HepG2 (cell line): ENCODE data around the gene DGKG. TPM values are rescaled to one million over a fixed set of nuclear protein-coding genes. Genes with fewer than 3 reads are reported as not detected.

Experiments
- ATAC-seq: fragments of 200-7000 bp; cut with Tn5 transposase; 3 replicates; pipeline ENCODE4 v1.9.1; 2020; ENCODE audit warnings: mild to moderate bottlenecking, moderate library complexity
- BruUV-seq: library from RNA; stranded (reverse); fragments of 400-500 nt; replicated peaks from 2 replicates; lab custom pipeline; 2021; lab: Mats Ljungman, UMichigan
- CTCF ChIA-PET: fragments of 300-600 bp; formaldehyde crosslinking; extraction: SDS; loops from one replicate; lab custom pipeline; 2021; ENCODE audit warnings: low total read pairs, inconsistent platforms, low intra/inter-chr PET ratio; lab: Yijun Ruan, JAX
- POLR2A ChIA-PET: fragments of 350-600 bp; sonication (Branson Sonifier 250); formaldehyde crosslinking; loops from one replicate; lab custom pipeline; 2020; ENCODE audit warnings: antibody characterized with exemption, inconsistent platforms; lab: Yijun Ruan, JAX
- DNase-seq: peaks from one replicate; pipeline ENCODE4 v3.0.0-alpha.2; 2015; ENCODE audit warnings: low spot score
- FAIRE-seq: peaks from 3 replicates; lab custom pipeline; 2011; peaks lifted over from hg19 to GRCh38; lab: Jason Lieb, UNC
- H2AFZ ChIP-seq: one replicate; pipeline ENCODE4 v1.6.1; 2011; ENCODE audit warnings: low read length, inconsistent platforms
- H3K27ac ChIP-seq: fragments of 300-600 bp; 3 replicates; pipeline ENCODE4 v1.8.0; 2011; ENCODE audit warnings: mixed run types, mild to moderate bottlenecking, mixed read lengths, low read length, inconsistent platforms; ENCODE audit not compliant: insufficient read depth; ENCODE audit errors: extremely low read length
- H3K27me3 ChIP-seq, 2 experiments: fragments of 200-600 bp in 1 of 2; 2 replicates in 1 of 2; 3 replicates in 1 of 2; pipeline versions ENCODE4 v1.6.0 to v1.8.0; 2011; ENCODE audit warnings: low read length in 2 of 2, mild to moderate bottlenecking in 2 of 2, moderate library complexity in 2 of 2, inconsistent platforms in 1 of 2; ENCODE audit not compliant: insufficient read depth in 2 of 2, control insufficient read depth in 1 of 2
- H3K36me3 ChIP-seq, 2 experiments: fragments of 200-600 bp in 1 of 2; replicated peaks in 1 of 2; 2 replicates in 1 of 2; 3 replicates in 1 of 2; pipeline versions ENCODE4 v1.5.1 to v1.8.0; 2011; ENCODE audit warnings: low read length in 2 of 2, inconsistent platforms in 1 of 2; ENCODE audit not compliant: insufficient read depth in 2 of 2, control insufficient read depth in 1 of 2
- H3K4me1 ChIP-seq: 2 replicates; pipeline ENCODE4 v1.5.1; 2012; ENCODE audit warnings: low read length, inconsistent platforms; ENCODE audit not compliant: insufficient read depth
- H3K4me2 ChIP-seq: 2 replicates; pipeline ENCODE4 v1.6.0; 2011; ENCODE audit warnings: low read depth, low read length, inconsistent platforms
- H3K4me3 ChIP-seq, 3 experiments: fragments of 200-600 bp in 1 of 3; sonication (generic), shearing (Covaris generic) in 1 of 3; replicated peaks in 1 of 3; 2 replicates each; pipeline ENCODE4 v1.5.1; 2011 to 2016; ENCODE audit warnings: low read length in 3 of 3, inconsistent platforms in 2 of 3, low read depth in 2 of 3, mild to moderate bottlenecking in 2 of 3, control low read depth in 1 of 3, mixed read lengths in 1 of 3; ENCODE audit not compliant: insufficient read depth in 1 of 3
- H3K79me2 ChIP-seq: one replicate; pipeline ENCODE4 v1.6.1; 2011; ENCODE audit warnings: low read length, inconsistent platforms; ENCODE audit not compliant: insufficient read depth
- H3K9ac ChIP-seq: 2 replicates; pipeline ENCODE4 v1.6.0; 2011; ENCODE audit warnings: mild to moderate bottlenecking, low read depth, low read length, inconsistent platforms; ENCODE audit not compliant: insufficient read depth
- H3K9me3 ChIP-seq: 2 replicates; pipeline ENCODE4 v1.5.1; 2012; ENCODE audit warnings: mild to moderate bottlenecking, low read length
- H4K20me1 ChIP-seq: 2 replicates; pipeline ENCODE4 v1.6.0; 2011; ENCODE audit warnings: inconsistent platforms, mild to moderate bottlenecking, low read length, moderate library complexity; ENCODE audit not compliant: insufficient read depth
- ARNTL ChIP-seq: sonication (generic); formaldehyde crosslinking; IDR thresholded peaks from 2 replicates; pipeline ENCODE4 v1.4.0; 2020; ENCODE audit warnings: mild to moderate bottlenecking, missing genetic modification reagents
- ATF7 ChIP-seq, 2 experiments: fragments of 450-650 bp in 1 of 2; sonication (generic) in 1 of 2; formaldehyde crosslinking in 1 of 2; IDR thresholded peaks; 2 replicates each; pipeline versions ENCODE4 v1.4.0 to v1.6.1; 2016 to 2020; ENCODE audit warnings: antibody characterized with exemption in 1 of 2, mild to moderate bottlenecking in 1 of 2, missing genetic modification reagents in 1 of 2
- ATM ChIP-seq: fragments of 450-650 bp; IDR thresholded peaks from 2 replicates; pipeline ENCODE4 v1.7.1; 2017; ENCODE audit warnings: mild to moderate bottlenecking, borderline replicate concordance
- GMEB2 ChIP-seq: IDR thresholded peaks from 2 replicates; pipeline ENCODE4 v1.6.1; 2016; ENCODE audit warnings: missing biosample characterization, missing genetic modification reagents, low read depth
- ISX ChIP-seq: sonication (generic); formaldehyde crosslinking; conservative IDR thresholded peaks from 2 replicates; pipeline ENCODE4 v1.5.0; 2020; ENCODE audit warnings: missing genetic modification reagents
- KDM3A ChIP-seq: IDR thresholded peaks from 2 replicates; pipeline ENCODE4 v1.6.1; 2018; ENCODE audit warnings: low read depth, missing compliant biosample characterization
- MXD4 ChIP-seq: IDR thresholded peaks from 2 replicates; pipeline ENCODE4 v1.6.1; 2016; ENCODE audit warnings: mild to moderate bottlenecking, missing biosample characterization, missing genetic modification reagents
- RNF2 ChIP-seq: fragments of 450-650 bp; conservative IDR thresholded peaks from 2 replicates; pipeline ENCODE4 v1.6.1; 2016; ENCODE audit warnings: low read depth
- U2AF2 ChIP-seq: fragments of 200-400 bp; formaldehyde crosslinking; IDR thresholded peaks from 2 replicates; pipeline ENCODE4 v1.6.1; 2017; ENCODE audit warnings: low read depth, mild to moderate bottlenecking, low read length
- ZSCAN12 ChIP-seq: sonication (generic); formaldehyde crosslinking; IDR thresholded peaks from 2 replicates; pipeline ENCODE4 v1.9.0; 2021; ENCODE audit warnings: mild to moderate bottlenecking, missing genetic modification reagents
- WGBS: methylation state at CpG from one replicate; pipeline ENCODE4 v1.1.6; 2017; ENCODE audit warnings: low lambda C conversion rate; 5-methylcytosine and 5-hydroxymethylcytosine counted together
- in situ Hi-C: cut with HindIII; loops from 2 replicates; pipeline ENCODE4 v1.10.0; 2017; ENCODE audit warnings: low pct_unique_long_range_greater_than_20kb; ENCODE audit not compliant: extremely low pct_ligation_motif_present
- intact Hi-C: fragments of 100-400 bp; cut with micrococcal nuclease; formaldehyde crosslinking; loops from one replicate; pipeline ENCODE4 v1.10.0; 2022; ENCODE audit not compliant: unreplicated experiment
- polyA plus RNA-seq, 8 experiments: library from polyadenylated mRNA; depleted of rRNA in 3 of 8; stranded (reverse) in 7 of 8; unstranded in 1 of 8; fragments of >200 nt; fragmentation: Illumina TruSeq in 4 of 8; extraction: Trizol in 4 of 8; gene quantifications; 2 replicates each; pipeline versions ENCODE4 v1.2.1 to v1.2.3, GENCODE V29; 2011 to 2016; ENCODE audit warnings: low read depth in 4 of 8, missing spikeins in 1 of 8, mixed read lengths in 1 of 8; ENCODE audit not compliant: insufficient read depth in 1 of 8
- total RNA-seq, 5 experiments: library from RNA; depleted of rRNA; stranded (reverse); fragments of >200 nt; fragmentation: Illumina TruSeq; extraction: Trizol; gene quantifications; 2 replicates each; pipeline ENCODE4 v1.2.3, GENCODE V29; 2016; ENCODE audit warnings: low read depth in 1 of 5
- TF ChIP-seq, protein P1 (sequence below): sonication (generic); formaldehyde crosslinking; IDR thresholded peaks from 2 replicates; pipeline ENCODE4 v1.4.0; 2020; ENCODE audit warnings: missing genetic modification reagents, borderline replicate concordance

The DGKG gene
- total and polyA plus RNA-seq, 2 of the 13 experiments (the other 11 are each of a cell fraction or from before 2014, with no cell fraction given): 3.8 to 6.2 TPM

- Histone ChIP-seq H3K79me2 (no peaks in the 10 kb centered on the region), H3K36me3 (no peaks in the 10 kb centered on the region), H3K4me2 (no peak overlapping the region), H2AFZ (no peak overlapping the region), H3K9ac (no peak overlapping the region), H3K4me1 (peaks cover 7% of the 10 kb centered on the region; the same call in 1 of the 2 replicates), H3K27ac (no peak overlapping the region), H3K9me3 (no peaks in the 10 kb centered on the region), H4K20me1 (no peaks in the 10 kb centered on the region)
- POLR2A ChIA-PET: no interaction called here
- CTCF ChIA-PET: no interaction called here
- FAIRE-seq (no peak), ATAC-seq (no peak), DNase-seq (no peak)
- in situ Hi-C loops: loop anchor here (10.0 kb wide), 1 partner anchor 125 kb away; no protein-coding TSS in a partner anchor
- WGBS: 17% methylated on average over 4 of the region's 4 CpGs
- TF ChIP-seq ATF7 (IDR thresholded peaks at IDR 0.05) (no peak), ATF7 (CRISPR knock-in tag; IDR thresholded peaks at IDR 0.05) (no peak), KDM3A (CRISPR knock-in tag) (no peak), ATM (no peak), ZSCAN12 (no peak), MXD4 (CRISPR knock-in tag) (no peak), U2AF2 (no peak), ISX (CRISPR knock-in tag) (no peak), ARNTL (no peak), RNF2 (no peak), GMEB2 (CRISPR knock-in tag) (no peak)
- TF ChIP-seq, protein P1, sequence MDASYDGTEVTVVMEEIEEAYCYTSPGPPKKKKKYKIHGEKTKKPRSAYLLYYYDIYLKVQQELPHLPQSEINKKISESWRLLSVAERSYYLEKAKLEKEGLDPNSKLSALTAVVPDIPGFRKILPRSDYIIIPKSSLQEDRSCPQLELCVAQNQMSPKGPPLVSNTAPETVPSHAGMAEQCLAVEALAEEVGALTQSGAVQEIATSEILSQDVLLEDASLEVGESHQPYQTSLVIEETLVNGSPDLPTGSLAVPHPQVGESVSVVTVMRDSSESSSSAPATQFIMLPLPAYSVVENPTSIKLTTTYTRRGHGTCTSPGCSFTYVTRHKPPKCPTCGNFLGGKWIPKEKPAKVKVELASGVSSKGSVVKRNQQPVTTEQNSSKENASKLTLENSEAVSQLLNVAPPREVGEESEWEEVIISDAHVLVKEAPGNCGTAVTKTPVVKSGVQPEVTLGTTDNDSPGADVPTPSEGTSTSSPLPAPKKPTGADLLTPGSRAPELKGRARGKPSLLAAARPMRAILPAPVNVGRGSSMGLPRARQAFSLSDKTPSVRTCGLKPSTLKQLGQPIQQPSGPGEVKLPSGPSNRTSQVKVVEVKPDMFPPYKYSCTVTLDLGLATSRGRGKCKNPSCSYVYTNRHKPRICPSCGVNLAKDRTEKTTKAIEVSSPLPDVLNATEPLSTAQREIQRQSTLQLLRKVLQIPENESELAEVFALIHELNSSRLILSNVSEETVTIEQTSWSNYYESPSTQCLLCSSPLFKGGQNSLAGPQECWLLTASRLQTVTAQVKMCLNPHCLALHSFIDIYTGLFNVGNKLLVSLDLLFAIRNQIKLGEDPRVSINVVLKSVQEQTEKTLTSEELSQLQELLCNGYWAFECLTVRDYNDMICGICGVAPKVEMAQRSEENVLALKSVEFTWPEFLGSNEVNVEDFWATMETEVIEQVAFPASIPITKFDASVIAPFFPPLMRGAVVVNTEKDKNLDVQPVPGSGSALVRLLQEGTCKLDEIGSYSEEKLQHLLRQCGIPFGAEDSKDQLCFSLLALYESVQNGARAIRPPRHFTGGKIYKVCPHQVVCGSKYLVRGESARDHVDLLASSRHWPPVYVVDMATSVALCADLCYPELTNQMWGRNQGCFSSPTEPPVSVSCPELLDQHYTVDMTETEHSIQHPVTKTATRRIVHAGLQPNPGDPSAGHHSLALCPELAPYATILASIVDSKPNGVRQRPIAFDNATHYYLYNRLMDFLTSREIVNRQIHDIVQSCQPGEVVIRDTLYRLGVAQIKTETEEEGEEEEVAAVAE (CRISPR knock-in tag): no peak
- TF ChIP-seq, all 625 proteins: peak for 0
- BruUV-seq: no TSS peak
- Histone ChIP-seq H3K27me3 (peaks cover 0 to 6% of the 10 kb centered on the region in 2 experiments; a peak in 1 of 5 replicates), H3K4me3 (no peak overlapping the region)
- intact Hi-C loops: no loop called here
Measured at GRCh38 chr3:186119499-186119898, 242.5 kb downstream of the DGKG start.
